Stimulated activated CD8-positive, alpha-beta memory T cell treated with anti-CD3 and anti-CD28 coated beads, Interleukin-7, amount 100 ng/mL, for 4 hours (primary cell): Measurements from ENCODE around the gene BPHL.
"Not testable (repeated sequence)": the region's sequence is repeated elsewhere in the genome, so short reads cannot be mapped to it uniquely, and the experiment has no call there.

Source experiments
- DNase-seq, 2 donors: peaks; one replicate each; pipeline ENCODE4 v3.0.0-alpha.2; 2020; ENCODE audit warnings: low read depth in 2 of 2

Gene BPHL

DNA sequence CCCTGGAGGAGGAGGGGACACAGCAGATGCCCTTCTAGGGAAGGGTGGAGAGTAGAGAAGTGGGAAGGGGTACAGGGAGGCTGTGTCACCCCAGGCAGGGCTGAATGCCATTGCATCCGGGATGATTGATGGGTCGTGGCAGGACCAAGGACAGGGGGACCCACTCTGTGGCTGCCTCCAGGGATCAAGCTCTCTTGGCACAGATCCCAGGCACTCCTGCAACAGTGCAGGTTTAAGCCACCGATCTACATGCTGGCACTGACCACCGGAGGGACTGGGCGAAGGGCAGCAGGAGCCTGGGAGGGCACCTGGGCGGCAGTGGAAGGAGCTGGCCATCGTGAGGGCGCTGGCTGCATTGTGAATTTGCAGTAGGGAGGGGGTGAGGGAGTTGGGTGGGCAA, 61.4 kb downstream of the BPHL start:
- not testable (repeated sequence) for DNase-seq

DNA sequence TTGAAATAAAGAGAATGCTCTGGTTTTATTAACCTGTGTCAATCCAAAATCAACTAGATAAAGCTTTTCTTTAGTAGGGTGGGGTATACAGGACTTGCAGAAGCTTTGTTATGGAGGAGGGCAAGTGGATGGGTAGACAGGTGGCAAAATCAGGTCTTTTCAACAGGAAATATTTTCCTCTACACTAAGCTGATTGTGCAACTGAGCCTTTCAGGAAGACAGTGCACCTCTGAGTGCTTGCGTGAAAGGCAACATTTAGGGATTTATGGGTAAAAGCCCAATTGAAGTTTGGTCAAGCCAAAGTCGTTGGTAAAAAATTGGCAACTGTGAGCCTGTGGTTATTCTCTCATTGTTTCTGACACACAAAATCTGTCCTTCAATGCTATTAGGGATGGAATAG, 62.6 kb downstream of the BPHL start:
- DNase-seq, result no peak

DNA sequence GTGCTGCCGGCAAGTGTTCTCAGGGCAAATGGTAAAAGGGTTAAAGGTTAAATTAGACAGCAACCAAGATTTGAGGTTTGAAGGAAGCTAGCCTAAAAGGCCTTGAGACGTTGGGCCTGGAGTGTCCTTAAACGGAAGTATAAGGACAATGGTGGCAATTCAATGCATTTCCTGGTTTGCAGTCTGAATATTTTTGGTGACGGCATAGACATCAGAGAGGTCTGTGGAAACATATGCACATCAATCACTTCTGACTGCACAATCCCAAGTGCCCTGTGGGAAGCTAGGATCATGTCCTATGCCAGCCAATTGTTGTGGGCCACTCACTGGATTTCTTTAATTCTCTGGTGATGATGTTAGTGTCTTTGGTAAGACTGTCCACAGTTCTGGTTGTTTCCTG, 64.6 kb downstream of the BPHL start:
- DNase-seq, result no peak

DNA sequence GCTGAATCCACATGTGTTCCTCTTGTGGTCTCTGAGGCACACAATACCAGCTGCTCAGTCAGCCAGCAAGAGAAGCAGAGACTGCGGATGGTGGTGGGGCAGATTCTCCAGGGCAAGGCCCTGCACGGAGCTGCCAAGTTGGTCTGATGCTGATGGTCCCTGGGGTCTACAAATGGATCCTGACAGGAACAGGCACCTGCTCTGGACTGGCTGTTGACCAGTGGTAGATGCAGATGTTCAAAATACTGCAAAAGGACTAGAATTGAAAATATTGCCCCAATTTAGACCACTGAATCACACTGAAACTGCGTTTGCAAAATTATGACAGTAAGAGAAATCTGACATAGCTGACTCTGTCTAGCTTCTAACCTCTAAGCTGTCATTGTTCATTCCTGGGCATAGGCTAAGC, 68.5 kb downstream of the BPHL start:
- no peak for DNase-seq

DNA sequence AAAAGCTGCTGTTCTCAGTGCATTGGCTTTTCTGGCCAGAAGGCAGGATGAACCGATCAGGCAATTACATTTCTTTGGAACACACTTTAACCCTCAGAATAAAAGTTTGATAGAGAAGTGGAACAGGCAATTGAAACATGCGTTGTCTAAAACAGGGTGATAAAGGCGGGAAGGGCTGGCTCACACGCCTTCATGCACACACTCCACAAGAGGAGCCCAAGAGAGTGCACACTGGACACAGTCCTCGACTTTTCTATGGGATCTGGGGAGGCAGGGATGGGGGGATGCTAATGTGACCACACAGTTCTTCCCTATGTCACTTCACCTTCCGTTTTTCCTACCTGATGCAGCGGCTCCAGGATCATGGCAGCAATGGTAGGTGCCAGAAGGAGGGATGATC, 69.8 kb downstream of the BPHL start:
- DNase-seq, result no peak

DNA sequence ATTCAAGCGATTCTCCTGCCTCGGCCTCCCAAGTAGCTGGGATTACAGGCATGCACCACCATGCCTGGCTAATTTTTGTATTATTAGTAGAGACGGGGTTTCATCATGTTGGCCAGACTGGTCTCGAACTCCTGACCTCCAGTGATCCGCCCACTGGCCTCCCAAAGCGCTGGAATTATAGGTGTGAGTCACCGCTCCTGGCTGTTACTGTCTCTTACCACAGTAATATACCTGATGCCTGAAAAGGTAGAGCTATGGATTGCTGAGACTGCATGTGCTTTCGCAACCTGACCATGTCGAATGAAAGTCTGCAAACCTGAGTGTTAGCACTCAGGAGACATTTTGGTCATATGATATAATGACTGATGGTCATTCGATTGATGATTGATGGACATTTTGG, 70.7 kb downstream of the BPHL start:
- not testable (repeated sequence) for DNase-seq

DNA sequence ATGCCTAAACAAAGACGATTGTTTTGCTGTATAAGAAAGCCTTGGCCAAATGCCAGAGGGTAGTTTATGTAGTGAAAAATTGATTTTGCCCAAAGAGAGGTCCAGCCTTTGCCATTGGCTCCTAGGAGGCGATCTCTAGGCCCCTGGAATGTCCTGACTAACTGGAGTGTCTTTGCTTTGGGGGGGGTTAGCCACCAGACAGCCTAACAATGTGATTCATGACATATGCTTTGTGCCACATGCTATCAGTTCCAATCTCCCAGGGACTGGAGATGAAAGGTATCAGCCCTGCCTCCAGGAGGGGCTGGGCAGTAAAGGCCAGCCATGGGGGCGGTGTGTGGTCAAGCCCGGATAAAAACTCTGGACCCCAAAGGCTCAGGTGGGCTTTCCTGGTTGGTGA, 71.5 kb downstream of the BPHL start:
- no peak for DNase-seq

DNA sequence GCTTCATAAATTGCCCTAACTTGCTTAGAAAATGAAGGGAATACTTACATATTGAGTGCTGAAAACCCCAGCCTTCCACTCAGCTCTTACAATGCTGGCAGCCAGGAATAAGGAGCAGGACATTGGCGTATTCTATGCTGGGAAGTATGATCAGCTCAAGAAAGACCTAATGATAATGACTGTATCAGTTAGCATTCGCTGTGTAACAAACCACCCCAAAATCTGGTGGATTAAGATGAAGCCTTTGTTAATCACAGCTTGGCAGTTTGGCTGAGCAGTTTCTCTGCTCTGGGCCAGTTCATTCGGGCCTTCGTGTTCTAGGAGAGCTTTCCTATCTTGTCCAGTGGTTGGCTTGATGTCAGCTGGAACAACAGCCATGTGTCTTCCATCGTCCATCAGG, 72.3 kb downstream of the BPHL start:
- DNase-seq, result no peak

DNA sequence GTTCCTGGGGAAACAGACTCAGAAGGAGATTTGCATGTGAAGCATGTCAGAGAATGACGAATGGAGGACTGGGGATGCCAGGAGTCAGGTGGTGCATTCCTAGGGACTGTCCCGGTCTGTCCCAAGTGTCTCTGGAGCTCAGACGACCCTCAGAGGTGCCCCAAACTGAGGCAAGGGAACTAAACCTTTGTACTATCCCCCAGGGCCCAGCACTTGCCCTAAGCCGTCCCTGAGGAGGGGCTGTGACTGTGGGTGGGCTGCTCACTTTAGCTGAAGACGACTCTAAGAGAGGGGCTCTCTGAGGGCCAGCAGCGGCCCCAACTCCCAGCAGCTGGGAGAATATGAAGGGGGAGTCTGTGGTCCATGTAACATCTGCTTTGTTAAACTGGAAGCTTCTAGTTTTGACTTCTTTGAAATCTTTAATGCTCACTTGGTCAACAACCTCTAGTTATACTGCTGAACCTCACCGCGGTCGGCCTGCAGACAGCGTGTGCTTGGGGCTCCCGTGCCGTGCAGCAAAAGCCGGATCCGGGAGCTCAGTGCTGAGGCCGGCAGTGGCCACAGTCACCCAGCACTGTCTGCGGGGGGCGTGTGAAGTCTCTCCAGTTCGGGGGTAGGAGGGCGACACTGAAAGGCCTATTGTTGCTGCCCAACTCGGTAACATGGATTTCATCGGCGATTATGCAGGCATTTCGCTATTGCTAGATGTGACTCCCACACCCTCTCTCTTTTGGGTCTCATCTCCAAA, 74.8 kb downstream of the BPHL start:
- DNase-seq, result no peak

DNA sequence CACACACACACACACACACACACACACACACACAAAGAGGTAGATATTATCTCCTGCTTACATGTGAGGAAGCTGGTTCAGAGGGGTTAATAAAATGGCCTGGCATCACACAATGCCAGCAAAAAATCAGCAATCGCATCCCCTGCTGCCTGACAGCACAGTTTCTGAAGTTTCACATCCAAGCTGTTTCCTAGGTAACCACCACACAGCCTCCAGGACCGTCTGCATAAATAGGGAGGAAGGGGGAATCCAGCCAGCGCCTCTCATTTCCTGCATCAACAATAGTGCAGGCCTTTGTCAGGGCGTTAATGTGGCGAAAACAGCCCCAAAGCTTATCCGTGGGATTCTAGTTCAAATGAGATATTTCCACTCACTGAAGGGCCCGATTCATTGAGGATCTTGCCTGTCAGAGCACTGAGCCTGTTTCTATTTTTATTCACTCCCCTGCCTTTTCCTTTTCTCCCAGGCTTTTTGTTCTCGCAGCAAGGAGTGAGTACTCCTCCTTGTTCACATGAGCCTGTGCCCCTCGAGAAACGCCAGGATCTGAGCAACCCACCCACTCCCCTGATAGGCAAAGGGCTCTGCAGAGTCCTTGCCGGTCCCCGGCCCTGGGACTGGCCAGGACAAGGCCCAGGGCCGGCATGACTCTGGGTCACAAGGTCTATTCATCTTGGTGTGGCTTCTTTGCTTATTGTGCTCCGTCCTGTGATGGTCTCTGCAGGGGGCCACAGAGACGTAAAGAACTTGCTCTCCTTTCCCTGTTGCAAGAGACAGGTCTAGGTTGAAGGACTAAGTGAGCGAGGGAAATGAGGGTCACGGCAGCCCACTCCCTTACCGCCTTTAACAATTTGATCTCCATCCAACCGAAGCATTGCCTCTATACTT, 76.3 kb downstream of the BPHL start:
- DNase-seq, result no peak

DNA sequence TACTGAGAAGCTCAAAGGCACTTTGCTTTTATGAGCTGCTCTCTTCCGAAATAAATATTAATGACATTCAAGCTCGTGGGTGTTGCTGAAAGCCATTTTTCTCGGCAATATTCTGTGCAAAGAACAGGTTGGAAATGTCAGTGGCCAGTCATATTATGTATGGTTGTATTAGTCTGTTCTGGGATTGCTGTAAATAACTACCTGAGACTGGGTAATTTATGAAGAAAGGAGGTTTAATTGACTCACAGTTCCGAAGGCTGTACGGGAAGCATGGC, 76.8 kb downstream of the BPHL start:
- no peak for DNase-seq

DNA sequence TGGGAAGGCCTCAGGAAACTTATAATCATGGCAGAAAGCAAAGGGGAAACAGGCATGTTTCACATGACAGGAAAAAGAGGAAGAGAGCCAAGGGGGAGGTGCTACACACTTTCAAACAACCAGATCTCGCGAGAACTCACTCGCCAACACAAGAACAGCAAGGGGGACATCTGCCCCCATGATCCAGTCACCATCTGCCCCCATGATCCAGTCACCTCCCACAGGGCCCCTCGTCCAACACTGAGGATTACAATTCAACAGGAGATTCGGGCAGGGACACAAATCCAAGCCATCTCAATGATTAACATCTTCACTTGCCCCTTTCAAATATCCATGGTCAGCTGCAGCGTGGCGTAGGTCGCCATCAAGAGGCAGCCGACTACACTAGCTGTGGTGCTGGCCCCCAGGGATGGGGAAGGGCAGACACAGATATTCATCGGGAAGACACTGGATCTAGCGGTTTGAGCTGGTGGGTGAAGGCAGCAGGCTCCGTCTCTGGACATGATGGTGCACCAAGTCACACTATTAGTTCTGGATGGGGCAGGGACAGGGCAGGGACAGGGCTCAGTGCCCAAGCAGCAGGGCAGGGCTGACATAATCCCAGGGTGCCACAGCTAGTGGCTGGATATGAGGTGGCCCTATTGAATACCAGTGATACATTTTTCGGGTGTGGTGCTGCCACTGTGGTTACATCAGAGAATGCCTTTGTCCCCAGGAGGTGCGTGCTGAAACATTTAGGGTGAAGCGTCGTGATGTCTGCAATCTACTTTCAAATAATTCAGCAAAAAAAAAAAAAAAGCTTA, 77.4 kb downstream of the BPHL start:
- no peak for DNase-seq

DNA sequence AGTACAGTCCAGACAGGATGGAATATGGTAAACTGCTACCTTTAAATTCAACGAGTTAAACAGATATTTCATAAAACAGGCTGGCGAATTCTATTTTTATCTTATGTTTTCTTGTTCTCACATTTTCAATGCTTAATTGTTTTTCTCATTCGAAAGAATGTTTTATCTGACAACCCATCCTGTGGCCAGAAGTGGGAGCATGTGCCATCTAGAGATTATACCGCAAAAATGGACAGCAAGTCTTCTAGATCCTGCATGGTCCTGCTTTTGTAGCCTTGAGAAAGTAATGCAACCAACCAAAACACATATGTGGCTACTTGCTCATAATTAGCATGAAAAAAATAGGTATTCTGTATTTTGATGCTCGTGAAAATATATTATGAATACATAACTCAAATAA, 78.3 kb downstream of the BPHL start:
- DNase-seq, result no peak

DNA sequence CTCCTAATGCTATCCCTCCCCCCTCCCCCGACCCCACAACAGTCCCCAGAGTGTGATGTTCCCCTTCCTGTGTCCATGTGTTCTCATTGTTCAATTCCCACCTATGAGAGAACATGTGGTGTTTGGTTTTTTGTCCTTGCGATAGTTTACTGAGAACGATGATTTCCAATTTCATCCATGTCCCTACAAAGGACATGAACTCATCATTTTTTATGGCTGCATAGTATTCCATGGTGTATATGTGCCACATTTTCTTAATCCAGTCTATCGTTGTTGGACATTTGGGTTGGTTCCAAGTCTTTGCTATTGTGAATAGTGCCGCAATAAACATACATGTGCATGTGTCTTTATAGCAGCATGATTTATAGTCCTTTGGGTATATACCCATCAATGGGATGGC, 79.2 kb downstream of the BPHL start:
- not testable (repeated sequence) for DNase-seq

DNA sequence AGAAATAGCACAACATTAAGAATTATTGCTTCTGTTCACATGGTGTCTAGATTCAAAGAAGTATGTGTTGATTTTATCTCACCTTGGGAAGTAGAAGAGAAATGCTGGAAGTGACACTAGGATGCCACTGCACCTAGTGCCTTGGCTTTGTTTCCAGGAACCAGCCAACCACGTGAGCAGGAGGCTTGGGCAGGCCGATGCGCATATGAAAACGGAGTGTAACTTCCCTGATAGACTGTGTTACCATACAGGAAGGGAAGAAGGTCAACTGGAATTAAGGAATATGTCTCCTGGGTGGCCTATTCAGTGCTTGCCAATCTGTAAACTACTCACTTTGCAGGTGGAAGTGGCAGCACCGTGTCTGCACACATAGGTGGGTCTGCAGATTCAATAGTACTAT, 80.9 kb downstream of the BPHL start:
- no peak for DNase-seq

DNA sequence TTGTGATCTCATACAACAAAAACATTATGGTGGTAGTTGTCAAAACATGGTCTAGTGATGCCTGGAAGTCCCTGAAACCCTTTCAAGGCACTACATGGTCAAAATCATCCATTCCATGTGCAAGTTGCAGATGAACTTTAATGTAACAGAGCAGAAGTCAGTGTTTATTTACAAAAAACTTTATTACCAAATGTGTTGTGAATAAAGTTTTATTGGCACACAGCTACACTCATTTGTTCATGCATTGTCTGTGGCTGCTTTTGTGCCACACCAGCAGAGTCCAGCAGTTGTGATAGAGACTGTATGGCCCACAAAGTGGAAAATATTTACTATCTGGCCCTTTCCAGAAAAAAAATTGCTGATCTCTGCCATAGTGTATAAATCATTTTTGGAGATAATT, 82.2 kb downstream of the BPHL start:
- no peak for DNase-seq

DNA sequence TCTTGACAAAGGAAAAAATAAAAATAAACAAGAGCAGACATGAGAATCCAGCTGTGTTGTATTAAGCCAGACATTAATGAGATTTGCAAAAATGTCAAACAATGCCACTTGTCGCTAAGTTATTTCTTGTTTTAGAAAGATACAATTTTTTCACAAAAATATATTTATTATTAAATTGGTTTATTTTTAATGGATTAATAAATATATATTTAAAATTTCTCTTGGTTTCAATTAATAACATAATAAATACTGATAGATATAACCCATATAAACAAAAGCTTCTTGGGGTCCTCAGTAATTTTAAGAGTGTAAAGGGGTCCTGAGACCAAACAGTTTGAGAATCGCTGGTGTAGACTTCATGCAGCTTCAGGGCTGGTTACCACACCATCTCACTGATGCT, 82.9 kb downstream of the BPHL start:
- DNase-seq, result no peak
